Activated naive CD4-positive, alpha-beta T cell treated with anti-CD3 and anti-CD28 coated beads for 36 hours (primary cell): ENCODE measurements around the gene SPINK14. TPM values are rescaled to one million over a fixed set of nuclear protein-coding genes. Genes with fewer than 3 reads are reported as not detected.

Experiments
- CTCF ChIA-PET: fragments of 350-600 bp; sonication (Branson Sonifier 250); formaldehyde crosslinking; loops from one replicate; lab custom pipeline; 2021; ENCODE audit warnings: antibody characterized with exemption; lab: Charles Lee
- DNase-seq: peaks from one replicate; pipeline ENCODE4 v3.0.0-alpha.2; 2020
- H3K27ac Mint-ChIP-seq: one replicate; pipeline ENCODE4 v1.8.0; 2021; ENCODE audit warnings: mild to moderate bottlenecking, mixed read lengths
- H3K27me3 Mint-ChIP-seq: one replicate; pipeline ENCODE4 v1.8.0; 2021; ENCODE audit warnings: low read depth, mixed read lengths
- H3K36me3 Mint-ChIP-seq: one replicate; pipeline ENCODE4 v1.8.0; 2021; ENCODE audit warnings: low read depth, mixed read lengths
- H3K4me1 Mint-ChIP-seq: one replicate; pipeline ENCODE4 v1.8.0; 2021; ENCODE audit warnings: low read depth, mixed read lengths
- H3K4me3 Mint-ChIP-seq: one replicate; pipeline ENCODE4 v1.8.0; 2021; ENCODE audit warnings: mild to moderate bottlenecking, moderate library complexity, mixed read lengths
- H3K9me3 Mint-ChIP-seq: one replicate; pipeline ENCODE4 v1.8.0; 2021; ENCODE audit warnings: mixed read lengths
- intact Hi-C: fragments of 100-400 bp; cut with micrococcal nuclease; formaldehyde crosslinking; loops from one replicate; pipeline ENCODE4 v1.15.1; 2023
- total RNA-seq, 2 experiments: library from RNA; stranded (reverse); gene quantifications; one replicate each; pipeline ENCODE4 v1.2.3, GENCODE V29; 2021

Gene SPINK14
- total RNA-seq = not detected

GRCh38 chr5:148168246-148168645 lies at the start of gene SPINK14:
SPINK14 (plus strand) TSS chr5:148168546; CDS start chr5:148169733, 1,187 bp downstream.
- Mint-ChIP-seq H3K36me3 (no peaks in the 10 kb centered on the region), H3K27ac (no peak within 1 kb of the TSS), H3K4me3 (no peak within 1 kb of the TSS), H3K9me3 (no peaks in the 10 kb centered on the region), H3K27me3 (peaks cover 7% of the 10 kb centered on the region), H3K4me1 (no peaks in the 10 kb centered on the region)
- intact Hi-C loops = no loop called here
- CTCF ChIA-PET = interaction anchor here (0.5 kb wide), 1 partner anchor 445 kb away, joined by 3 read pairs; no protein-coding TSS in a partner anchor
- no peak for DNase-seq

GRCh38 chr5:148120317-148120716 lies 48.0 kb upstream of the SPINK14 start:
- no peaks in the 10 kb centered on the region for H3K4me1 Mint-ChIP-seq
- CTCF ChIA-PET = no interaction called here
- no peaks in the 10 kb centered on the region for H3K27me3 Mint-ChIP-seq
- DNase-seq = no peak
- H3K4me3 Mint-ChIP-seq = no peak overlapping the region
- no peak overlapping the region for H3K27ac Mint-ChIP-seq
- H3K36me3 Mint-ChIP-seq = no peaks in the 10 kb centered on the region
- peaks cover 2% of the 10 kb centered on the region for H3K9me3 Mint-ChIP-seq
- intact Hi-C loops = loop anchor here (2.0 to 5.0 kb wide), 2 partner anchors 233 to 264 kb away; no protein-coding TSS in a partner anchor

GRCh38 chr5:148125641-148126040 lies 42.7 kb upstream of the SPINK14 start:
- Mint-ChIP-seq H3K4me1 (no peaks in the 10 kb centered on the region), H3K36me3 (no peaks in the 10 kb centered on the region), H3K27ac (no peak overlapping the region), H3K4me3 (no peak overlapping the region), H3K9me3 (no peaks in the 10 kb centered on the region), H3K27me3 (no peaks in the 10 kb centered on the region)
- CTCF ChIA-PET = no interaction called here
- intact Hi-C loops = no loop called here
- no peak for DNase-seq

GRCh38 chr5:148135091-148136048 lies 33.0 kb upstream of the SPINK14 start:
- no peaks in the 10 kb centered on the region for H3K9me3 Mint-ChIP-seq
- H3K27ac Mint-ChIP-seq = no peak overlapping the region
- no peak for DNase-seq
- no peaks in the 10 kb centered on the region for H3K36me3 Mint-ChIP-seq
- peaks cover 5% of the 10 kb centered on the region for H3K27me3 Mint-ChIP-seq
- CTCF ChIA-PET = no interaction called here
- intact Hi-C loops = no loop called here
- no peak overlapping the region for H3K4me3 Mint-ChIP-seq
- no peaks in the 10 kb centered on the region for H3K4me1 Mint-ChIP-seq

- H3K4me3 Mint-ChIP-seq = no peak overlapping the region
- H3K4me1 Mint-ChIP-seq = no peaks in the 10 kb centered on the region
- peaks cover 7% of the 10 kb centered on the region for H3K27me3 Mint-ChIP-seq
- H3K27ac Mint-ChIP-seq = no peak overlapping the region
- no peak for DNase-seq
- H3K36me3 Mint-ChIP-seq = no peaks in the 10 kb centered on the region
- CTCF ChIA-PET = no interaction called here
- intact Hi-C loops = no loop called here
- H3K9me3 Mint-ChIP-seq = no peaks in the 10 kb centered on the region
These were observed 27.5 kb upstream of the SPINK14 start for GRCh38 chr5:148140846-148141245.

GRCh38 chr5:148141645-148142044 lies 26.7 kb upstream of the SPINK14 start:
- Mint-ChIP-seq H3K36me3 (no peaks in the 10 kb centered on the region), H3K27ac (no peak overlapping the region), H3K4me1 (no peaks in the 10 kb centered on the region), H3K9me3 (no peaks in the 10 kb centered on the region), H3K4me3 (no peak overlapping the region), H3K27me3 (peaks cover 7% of the 10 kb centered on the region)
- no peak for DNase-seq
- intact Hi-C loops = no loop called here
- CTCF ChIA-PET = no interaction called here

GRCh38 chr5:148145916-148146315 lies 22.4 kb upstream of the SPINK14 start:
- Mint-ChIP-seq H3K27me3 (peaks cover 3% of the 10 kb centered on the region), H3K9me3 (no peaks in the 10 kb centered on the region)

GRCh38 chr5:148146487-148146886 lies 21.9 kb upstream of the SPINK14 start:
- CTCF ChIA-PET = interaction anchor here (0.5 kb wide), 1 partner anchor 28 kb away, joined by 3 read pairs; no protein-coding TSS in a partner anchor
- Mint-ChIP-seq H3K27ac (no peak overlapping the region), H3K9me3 (no peaks in the 10 kb centered on the region), H3K36me3 (no peaks in the 10 kb centered on the region), H3K4me3 (no peak overlapping the region), H3K27me3 (peaks cover 3% of the 10 kb centered on the region), H3K4me1 (no peaks in the 10 kb centered on the region)
- no peak for DNase-seq
- intact Hi-C loops = no loop called here

More at GRCh38 chr5:148145916-148146315, 22.4 kb upstream of the SPINK14 start:
- no peak overlapping the region for H3K27ac Mint-ChIP-seq
- H3K36me3 Mint-ChIP-seq = no peaks in the 10 kb centered on the region
- DNase-seq = no peak
- CTCF ChIA-PET = interaction anchor here (0.5 kb wide), 1 partner anchor 27 kb away, joined by 3 read pairs; no protein-coding TSS in a partner anchor
- intact Hi-C loops = no loop called here
- no peak overlapping the region for H3K4me3 Mint-ChIP-seq
- no peaks in the 10 kb centered on the region for H3K4me1 Mint-ChIP-seq

- peaks cover 5% of the 10 kb centered on the region for H3K27me3 Mint-ChIP-seq
- CTCF ChIA-PET = no interaction called here
- no peak overlapping the region for H3K27ac Mint-ChIP-seq
- intact Hi-C loops = no loop called here
- no peaks in the 10 kb centered on the region for H3K9me3 Mint-ChIP-seq
- DNase-seq = no peak
- no peaks in the 10 kb centered on the region for H3K36me3 Mint-ChIP-seq
- no peaks in the 10 kb centered on the region for H3K4me1 Mint-ChIP-seq
- no peak overlapping the region for H3K4me3 Mint-ChIP-seq
These were observed 20.9 kb upstream of the SPINK14 start for GRCh38 chr5:148147415-148147814.

- CTCF ChIA-PET = no interaction called here
- H3K36me3 Mint-ChIP-seq = no peaks in the 10 kb centered on the region
These were observed 16.5 kb upstream of the SPINK14 start for GRCh38 chr5:148151872-148152271.

GRCh38 chr5:148152781-148153180 lies 15.6 kb upstream of the SPINK14 start:
- no peaks in the 10 kb centered on the region for H3K4me1 Mint-ChIP-seq
- DNase-seq = no peak
- peaks cover 2% of the 10 kb centered on the region for H3K27me3 Mint-ChIP-seq
- CTCF ChIA-PET = no interaction called here
- intact Hi-C loops = no loop called here
- no peak overlapping the region for H3K4me3 Mint-ChIP-seq
- H3K9me3 Mint-ChIP-seq = no peaks in the 10 kb centered on the region
- H3K27ac Mint-ChIP-seq = no peak overlapping the region
- no peaks in the 10 kb centered on the region for H3K36me3 Mint-ChIP-seq

More at GRCh38 chr5:148151872-148152271, 16.5 kb upstream of the SPINK14 start:
- DNase-seq = no peak
- Mint-ChIP-seq H3K4me3 (no peak overlapping the region), H3K9me3 (no peaks in the 10 kb centered on the region), H3K4me1 (no peaks in the 10 kb centered on the region), H3K27me3 (peaks cover 2% of the 10 kb centered on the region), H3K27ac (no peak overlapping the region)
- intact Hi-C loops = no loop called here

GRCh38 chr5:148156609-148157008 lies 11.7 kb upstream of the SPINK14 start:
- Mint-ChIP-seq H3K27me3 (peaks cover 2% of the 10 kb centered on the region), H3K4me1 (no peaks in the 10 kb centered on the region), H3K36me3 (no peaks in the 10 kb centered on the region), H3K9me3 (no peaks in the 10 kb centered on the region), H3K4me3 (no peak overlapping the region), H3K27ac (no peak overlapping the region)
- CTCF ChIA-PET = no interaction called here
- DNase-seq = no peak
- intact Hi-C loops = no loop called here

GRCh38 chr5:148162038-148162437 lies 6.3 kb upstream of the SPINK14 start:
- intact Hi-C loops = no loop called here

More at GRCh38 chr5:148162038-148162437, 6.3 kb upstream of the SPINK14 start:
- no peaks in the 10 kb centered on the region for H3K9me3 Mint-ChIP-seq
- DNase-seq = no peak
- H3K4me1 Mint-ChIP-seq = no peaks in the 10 kb centered on the region
- no peaks in the 10 kb centered on the region for H3K36me3 Mint-ChIP-seq
- no peak overlapping the region for H3K27ac Mint-ChIP-seq
- CTCF ChIA-PET = interaction anchor here (0.6 kb wide), 1 partner anchor 419 kb away, joined by 3 read pairs; no protein-coding TSS in a partner anchor
- H3K4me3 Mint-ChIP-seq = no peak overlapping the region
- no peaks in the 10 kb centered on the region for H3K27me3 Mint-ChIP-seq
